Measurements from ENCODE around the gene CES1. TPM values are rescaled to one million over a fixed set of nuclear protein-coding genes. Genes with fewer than 3 reads are reported as not detected.

Gene CES1
- total and polyA plus RNA-seq, 2 of the 8 experiments (the other 6 are each of a cell fraction or from before 2014, with no cell fraction given) = 0.91 to 1.2 TPM

GRCh38 chr16:55835581-55835980 is 2.7 kb upstream of the CES1 start:
- Histone ChIP-seq H3K27ac (ENCODE audit: low read depth, low read length) (no peak overlapping the region), H3K23ac (ENCODE audit: insufficient read length) (no peak overlapping the region), H3K18ac (ENCODE audit: extremely low read depth, low read length) (no peak overlapping the region), H3K4ac (replicated peaks; ENCODE audit: insufficient read length, low read depth, low read length) (no peak overlapping the region), H2BK20ac (ENCODE audit: low read length) (no peak overlapping the region), H3K9me3 (ENCODE audit: insufficient read depth in 2 of 2, low read depth in 1 of 2, low read length in 1 of 2) (no peaks in the 10 kb centered on the region), H3K4me1 (replicated peaks in 1 of 4; ENCODE audit: control insufficient read depth in 3 of 4, insufficient read depth in 4 of 4, low read length in 3 of 4) (no peaks in the 10 kb centered on the region), H2BK5ac (ENCODE audit: low read depth, low read length) (no peak overlapping the region), H4K91ac (replicated peaks; ENCODE audit: insufficient read length, low read length) (no peak overlapping the region), H3K23me2 (ENCODE audit: low read depth, low read length) (no peaks in the 10 kb centered on the region), H2AFZ (ENCODE audit: low read length) (no peak overlapping the region), H3K79me2 (ENCODE audit: control insufficient read depth in 1 of 2, insufficient read depth in 2 of 2, low read length in 2 of 2) (no peaks in the 10 kb centered on the region), H3K27me3 (replicated peaks in 1 of 4; ENCODE audit: control insufficient read depth in 3 of 4, extremely low read depth in 1 of 4, insufficient read depth in 3 of 4, low read length in 3 of 4) (no peaks in the 10 kb centered on the region), H4K5ac (ENCODE audit: insufficient read length, low read depth, low read length) (no peak overlapping the region), H2BK15ac (ENCODE audit: low read length) (no peak overlapping the region), H4K20me1 (replicated peaks in 1 of 2; ENCODE audit: control insufficient read depth in 1 of 2, insufficient read depth in 2 of 2, low read length in 2 of 2) (no peaks in the 10 kb centered on the region), H3K14ac (ENCODE audit: insufficient read length) (no peak overlapping the region), H4K8ac (ENCODE audit: extremely low read depth, insufficient read depth, low read length) (no peak overlapping the region), H3K4me2 (ENCODE audit: insufficient read depth in 1 of 2, low read depth in 2 of 2, low read length in 2 of 2) (no peak overlapping the region), H3K79me1 (ENCODE audit: low read depth, low read length) (no peaks in the 10 kb centered on the region), H2BK12ac (ENCODE audit: low read depth, low read length) (no peak overlapping the region), H2AK5ac (ENCODE audit: low read depth, low read length) (no peak overlapping the region), H3K36me3 (ENCODE audit: control insufficient read depth in 2 of 4, insufficient read depth in 4 of 4, low read length in 3 of 4) (no peaks in the 10 kb centered on the region), H3K9ac (replicated peaks in 1 of 4; ENCODE audit: extremely low read depth in 1 of 4, low read depth in 3 of 4, low read length in 3 of 4) (no peak overlapping the region), H3K56ac (replicated peaks; ENCODE audit: insufficient read length, low read depth, low read length) (no peak overlapping the region), H2BK120ac (replicated peaks; ENCODE audit: low read depth, low read length) (no peak overlapping the region), H3K4me3 (ENCODE audit: extremely low read depth in 1 of 4, insufficient read depth in 2 of 4, low read depth in 3 of 4, low read length in 4 of 4) (no peak overlapping the region)
- 75% methylated on average over 1 of the region's 1 CpG; no CpG with 5 or more reads in 1 of the 2 experiments for WGBS, 2 experiments (ENCODE audit: extremely low coverage in 1 of 2, insufficient coverage in 1 of 2, insufficient read length in 1 of 2, insufficient replicate concordance in 2 of 2, low coverage in 1 of 2, low lambda C conversion rate in 2 of 2, missing lambda C conversion rate in 1 of 2)
- no peak for FAIRE-seq
- TF ChIP-seq KDM5A (IDR thresholded peaks at IDR 0.05; ENCODE audit: low read length) (no peak), MAFK (IDR thresholded peaks at IDR 0.05; ENCODE audit: low read depth, low read length) (no peak), GTF2F1 (IDR thresholded peaks at IDR 0.05; ENCODE audit: borderline replicate concordance, low read depth, low read length) (no peak), CBX8 (IDR thresholded peaks at IDR 0.05; ENCODE audit: borderline replicate concordance, low read depth, low read length) (no peak), SAP30 (IDR thresholded peaks at IDR 0.05; ENCODE audit: insufficient read depth, insufficient replicate concordance, low read length) (no peak), BACH1 (IDR thresholded peaks at IDR 0.05; ENCODE audit: low read length) (no peak), SP4 (IDR thresholded peaks at IDR 0.05; ENCODE audit: low read length) (no peak), POU5F1 (IDR thresholded peaks at IDR 0.05; ENCODE audit: low read depth, low read length) (no peak), EP300 (IDR thresholded peaks at IDR 0.05; ENCODE audit: borderline replicate concordance in 1 of 2, low read depth in 2 of 2, low read length in 2 of 2) (no peak)
- TF ChIP-seq, protein P1, sequence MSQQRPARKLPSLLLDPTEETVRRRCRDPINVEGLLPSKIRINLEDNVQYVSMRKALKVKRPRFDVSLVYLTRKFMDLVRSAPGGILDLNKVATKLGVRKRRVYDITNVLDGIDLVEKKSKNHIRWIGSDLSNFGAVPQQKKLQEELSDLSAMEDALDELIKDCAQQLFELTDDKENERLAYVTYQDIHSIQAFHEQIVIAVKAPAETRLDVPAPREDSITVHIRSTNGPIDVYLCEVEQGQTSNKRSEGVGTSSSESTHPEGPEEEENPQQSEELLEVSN (IDR thresholded peaks at IDR 0.05) = no peak
- ChIA-PET POLR2A (ENCODE audit: partially characterized antibody) (no interaction called here), CTCF (ENCODE audit: partially characterized antibody) (interaction anchor here (0.9 to 1.6 kb wide), 5 partner anchors 101 to 370 kb away, joined by 3 to 4 read pairs (median 3); no protein-coding TSS in a partner anchor)
- no peak for DNase-seq (ENCODE audit: low read depth in 1 of 2, low spot score in 2 of 2)

Data from H1 (cell line).